Endometrium (tissue), 2 donors: ENCODE data around the gene RRBP1.

ENCODE experiments used
- FAIRE-seq: peaks from 2 replicates; lab custom pipeline; 2012; peaks lifted over from hg19 to GRCh38; lab: Jason Lieb, UNC
- donor health status: control.
- donor health status: control.

RRBP1 gene

DNA sequence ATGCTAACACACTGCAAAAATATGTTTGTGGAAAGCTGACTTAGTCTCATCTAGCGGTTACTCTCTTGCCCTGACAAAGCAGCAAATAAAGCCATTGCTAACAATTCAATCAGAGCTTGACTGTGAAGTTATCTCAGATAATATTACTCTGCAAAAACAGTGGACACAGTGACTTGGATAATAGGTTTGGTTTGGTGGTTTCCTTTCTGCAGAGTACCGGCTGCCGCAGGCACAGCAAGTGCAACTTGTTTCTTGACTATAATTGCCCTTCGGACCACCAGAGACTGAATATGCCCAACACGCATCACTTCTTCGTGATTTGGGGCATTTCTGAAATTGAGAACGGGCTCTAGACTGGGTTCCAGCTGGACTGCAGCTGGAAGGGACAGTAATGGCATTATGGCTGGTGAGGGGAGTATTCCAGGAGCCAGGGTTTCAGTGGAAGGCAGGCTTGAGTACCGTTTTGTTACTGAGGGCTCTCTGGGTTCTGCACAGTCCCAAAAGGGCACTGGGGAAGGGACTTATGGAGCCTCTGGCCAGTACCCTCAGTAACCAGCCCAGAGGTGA lies 72.1 kb downstream of the RRBP1 start:
- no peak for FAIRE-seq

DNA sequence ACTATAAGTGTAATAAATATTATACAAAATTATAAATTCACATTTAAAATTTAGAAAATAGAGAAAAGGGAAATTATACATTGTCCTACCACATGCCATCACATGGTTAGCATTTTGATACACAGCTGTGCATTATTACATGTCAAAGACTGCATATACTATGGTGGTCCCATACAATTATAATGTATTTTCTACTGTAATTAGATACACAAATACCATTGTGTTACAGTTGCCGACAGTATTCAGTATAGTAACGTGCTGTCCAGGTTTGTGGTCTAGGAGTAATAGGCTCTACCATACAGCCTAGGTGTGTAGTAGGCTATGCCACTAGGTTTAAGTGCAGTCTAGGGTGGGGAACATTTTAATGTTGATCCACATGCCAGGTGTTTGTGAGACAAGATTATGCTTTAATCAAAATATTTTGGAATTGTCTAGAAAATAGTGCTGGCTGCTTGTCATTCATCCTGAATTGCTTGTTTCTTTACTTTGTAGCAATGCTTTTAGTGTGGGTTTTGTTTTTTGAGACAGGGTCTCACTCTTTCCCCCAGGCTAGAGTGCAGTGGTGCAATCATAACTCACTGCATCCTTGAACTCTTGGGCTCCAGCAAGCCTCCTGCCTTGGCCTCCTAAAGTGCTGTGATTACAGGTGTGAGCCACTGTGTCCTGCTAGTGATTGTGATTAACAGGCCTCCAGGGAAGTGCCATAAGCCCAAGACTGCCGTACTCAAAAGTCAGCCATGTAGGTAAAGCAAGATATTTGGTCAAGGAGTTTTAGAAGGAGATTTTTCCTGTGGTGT lies 73.1 kb downstream of the RRBP1 start:
- FAIRE-seq = no peak

DNA sequence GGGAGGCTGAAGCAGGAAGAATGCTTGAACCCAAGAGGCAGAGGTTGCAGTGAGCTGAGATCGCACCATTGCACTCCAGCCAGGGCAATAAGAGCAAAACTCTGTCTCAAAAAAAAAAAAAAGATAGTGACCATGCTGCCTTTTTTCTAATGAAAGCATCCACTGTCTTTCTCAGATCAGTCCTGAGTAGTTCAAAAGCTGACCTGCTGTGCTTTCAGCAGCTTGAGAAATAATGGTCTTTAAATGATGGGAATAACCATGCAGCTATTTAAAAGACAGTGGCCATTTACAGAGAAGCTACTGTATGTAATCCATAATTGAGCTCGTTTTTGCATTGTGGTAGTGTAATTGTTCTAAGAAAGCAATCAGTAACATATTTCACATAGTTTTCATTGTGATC lies 76.0 kb downstream of the RRBP1 start:
- FAIRE-seq = no peak

DNA sequence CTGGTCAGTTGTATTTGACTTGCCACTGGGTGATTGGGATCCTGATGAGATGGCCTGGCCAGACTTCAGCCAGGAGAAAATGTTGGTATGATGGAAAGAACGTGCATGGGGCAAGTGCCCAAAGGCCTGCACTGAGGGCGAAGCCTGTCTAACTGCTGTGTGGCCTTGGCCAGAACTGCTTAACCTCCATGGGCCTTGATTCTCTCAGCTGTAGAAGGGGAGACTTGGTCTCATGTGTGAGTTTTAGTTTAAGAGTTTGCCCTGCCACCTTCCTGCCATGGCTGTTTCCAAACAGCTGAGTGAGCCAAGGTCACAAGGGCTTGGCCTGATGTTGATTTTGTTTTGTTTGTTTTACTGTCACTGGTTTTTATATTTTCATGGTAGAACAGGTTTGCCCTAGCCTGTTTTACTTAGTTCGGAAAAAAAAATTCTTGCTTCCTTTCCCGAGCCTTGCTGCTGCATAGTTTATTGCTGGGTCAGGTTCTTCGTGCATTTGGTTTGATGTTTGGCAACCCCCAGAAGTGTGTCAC lies 76.8 kb downstream of the RRBP1 start:
- no peak for FAIRE-seq

DNA sequence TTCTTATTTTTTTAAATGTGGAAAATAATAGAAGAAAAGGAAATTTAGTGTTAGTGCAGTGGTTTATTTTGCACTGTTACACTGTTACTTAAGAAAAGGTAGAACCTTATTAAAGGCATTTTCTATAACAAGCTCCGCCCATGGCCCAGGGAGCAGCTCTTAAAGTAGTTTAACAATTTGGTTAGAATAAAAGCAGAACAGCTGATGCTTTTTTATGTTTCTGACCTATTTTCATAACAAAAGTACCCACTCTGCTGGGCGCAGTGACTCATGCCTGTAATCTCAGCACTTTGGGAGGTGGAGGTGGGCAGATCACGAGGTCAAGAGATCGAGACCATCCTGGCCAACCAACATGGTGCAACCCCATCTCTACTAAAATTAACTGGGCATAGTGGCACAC lies 79.5 kb downstream of the RRBP1 start:
- no peak for FAIRE-seq

DNA sequence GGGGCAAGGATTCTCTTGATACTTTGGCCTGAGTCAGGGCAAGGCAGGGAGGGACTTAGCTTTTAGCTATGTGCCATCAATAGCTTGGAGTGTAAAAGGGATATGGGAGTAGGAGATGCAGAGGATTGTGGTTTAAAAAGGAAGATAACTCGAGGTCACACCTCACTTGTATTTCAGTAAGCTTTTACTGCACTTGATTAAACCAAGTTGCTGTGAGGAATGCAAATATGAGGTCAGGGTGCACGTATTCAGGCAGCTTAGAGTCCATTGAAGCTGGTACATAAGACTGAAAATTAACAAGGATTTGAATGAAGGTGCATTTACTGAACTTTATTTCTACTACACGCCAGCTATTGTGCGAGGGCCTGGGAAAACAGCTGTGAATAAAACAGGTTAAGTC lies 80.1 kb downstream of the RRBP1 start:
- no peak for FAIRE-seq

DNA sequence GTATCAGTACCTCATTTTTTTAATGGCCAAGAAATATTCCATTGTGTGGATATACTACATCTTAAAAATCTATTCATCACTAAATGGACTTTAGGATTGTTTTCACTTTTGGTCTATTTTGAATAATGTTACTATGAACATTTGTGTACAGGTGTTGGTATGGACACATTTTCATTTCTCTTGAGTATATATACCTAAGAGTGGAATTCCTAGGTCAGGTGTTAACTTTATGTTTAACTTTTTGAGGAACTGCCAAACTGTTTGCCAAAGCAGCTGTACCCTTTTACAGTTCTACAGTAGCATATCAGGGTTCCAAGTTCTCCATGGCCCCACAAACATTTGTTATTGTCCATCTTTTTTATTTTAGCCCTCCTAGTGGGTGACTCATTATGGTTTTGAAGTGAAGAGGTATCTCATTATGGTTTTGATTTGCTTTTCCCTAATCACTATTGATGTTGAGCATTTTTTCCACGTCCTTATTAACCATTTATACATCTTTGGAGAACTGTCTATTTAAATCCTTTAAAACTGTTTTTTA lies 84.0 kb downstream of the RRBP1 start:
- FAIRE-seq = no peak

DNA sequence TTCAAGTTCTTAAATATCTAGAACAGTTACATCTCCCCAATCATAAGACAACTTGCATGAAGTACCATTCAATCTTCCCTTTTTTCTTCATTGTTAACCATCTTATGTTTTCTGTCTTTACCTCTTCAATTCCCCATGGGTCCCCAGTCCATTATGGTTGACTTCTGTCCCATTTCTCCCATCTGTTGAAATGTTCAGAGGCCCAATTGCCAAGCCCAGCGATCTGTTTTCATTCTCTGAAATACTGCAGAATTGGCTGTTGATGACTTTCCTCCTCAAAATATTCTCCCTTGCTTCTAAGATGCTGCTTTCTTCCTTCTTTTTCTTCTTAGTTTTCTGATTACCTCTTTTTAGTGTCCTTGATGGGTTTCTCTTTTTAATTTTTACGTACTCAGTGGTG lies 86.2 kb downstream of the RRBP1 start:
- FAIRE-seq = no peak

DNA sequence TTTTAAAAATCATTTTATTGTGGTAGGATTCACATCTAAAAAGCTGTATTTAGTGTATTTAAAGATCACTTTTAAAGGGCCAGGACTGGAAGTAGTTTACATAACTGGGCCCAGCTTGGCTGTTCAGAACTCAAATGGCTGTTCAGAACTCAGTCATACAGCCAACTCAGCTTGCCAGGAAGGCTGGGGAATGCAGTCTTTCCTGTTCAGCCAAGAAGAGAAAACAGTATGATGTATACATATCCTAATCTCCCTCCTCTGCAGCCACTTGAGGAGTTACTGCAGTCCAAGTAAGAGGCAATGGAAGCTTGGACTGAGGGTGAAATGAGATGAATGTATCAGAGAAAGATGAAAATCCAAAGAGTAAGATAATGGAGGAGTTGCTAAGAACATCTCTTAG lies 87.6 kb downstream of the RRBP1 start:
- FAIRE-seq = no peak

DNA sequence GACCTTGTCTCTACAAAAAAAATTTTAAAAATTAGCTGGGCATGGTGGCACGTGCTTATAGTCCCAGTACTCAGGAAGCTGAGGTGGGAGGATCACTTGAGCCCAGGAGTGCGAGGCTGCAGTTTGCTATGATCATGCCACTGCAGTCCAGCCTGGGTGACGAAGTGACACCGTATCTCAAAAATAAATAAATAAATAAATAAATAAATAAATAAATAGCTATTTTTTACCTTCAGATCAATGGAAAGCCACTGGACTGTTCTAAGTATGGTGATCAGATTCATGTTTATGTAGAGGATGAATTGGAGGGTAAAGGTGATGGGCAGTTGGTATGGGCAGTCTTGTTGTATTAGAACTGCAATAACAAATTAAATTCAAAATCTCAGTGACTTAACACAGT lies 88.1 kb downstream of the RRBP1 start:
- FAIRE-seq = no peak

DNA sequence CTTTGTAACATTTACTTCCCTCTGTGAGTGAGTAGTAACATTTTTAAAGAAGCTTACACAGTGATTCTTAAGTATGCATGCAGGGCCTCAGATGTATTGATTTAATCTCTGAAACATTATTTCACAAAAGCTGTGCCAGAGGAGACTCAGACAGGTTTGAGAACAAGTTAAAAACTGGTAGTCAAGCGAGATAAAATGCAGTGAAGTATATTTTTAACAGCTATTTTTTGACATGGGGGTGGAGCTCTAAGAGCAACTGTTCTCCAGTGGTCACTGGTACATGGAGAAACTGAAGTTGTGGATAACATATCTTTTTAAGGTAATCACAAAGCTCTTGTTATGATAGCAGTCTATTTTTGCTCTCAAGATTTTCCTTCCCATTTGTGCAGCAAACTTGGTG lies 91.8 kb downstream of the RRBP1 start:
- FAIRE-seq = no peak

DNA sequence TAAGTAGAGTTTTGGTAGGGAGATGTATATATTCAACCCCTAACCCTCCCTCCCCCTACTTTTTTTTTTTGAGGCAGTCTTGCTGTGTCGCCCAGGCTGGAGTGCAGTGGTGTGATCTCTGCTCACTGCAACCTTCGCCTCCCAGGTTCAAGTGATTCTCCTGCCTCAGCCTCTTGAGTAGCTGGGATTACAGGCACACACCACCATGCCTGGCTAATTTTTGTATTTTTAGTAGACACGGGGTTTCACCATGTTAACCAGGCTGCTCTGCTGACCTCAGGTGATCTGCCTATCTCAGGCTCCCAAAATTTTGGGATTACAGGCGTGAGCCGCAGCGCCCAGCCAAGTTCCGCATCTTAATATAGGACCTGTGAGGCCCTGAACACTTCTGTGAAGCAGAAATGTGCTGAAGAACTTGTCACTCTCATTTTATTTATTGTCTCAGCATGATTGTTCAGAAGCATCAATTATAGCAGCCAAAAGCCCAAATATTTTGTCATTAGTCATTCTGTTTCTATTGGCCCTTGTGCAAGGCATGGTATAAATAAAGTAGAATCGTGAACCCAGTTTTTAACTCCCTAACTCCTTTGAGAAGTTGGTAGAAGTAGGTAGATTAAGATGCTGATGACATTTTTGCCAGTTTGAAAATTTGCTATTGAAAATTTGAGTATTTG lies 92.7 kb downstream of the RRBP1 start:
- no peak for FAIRE-seq

DNA sequence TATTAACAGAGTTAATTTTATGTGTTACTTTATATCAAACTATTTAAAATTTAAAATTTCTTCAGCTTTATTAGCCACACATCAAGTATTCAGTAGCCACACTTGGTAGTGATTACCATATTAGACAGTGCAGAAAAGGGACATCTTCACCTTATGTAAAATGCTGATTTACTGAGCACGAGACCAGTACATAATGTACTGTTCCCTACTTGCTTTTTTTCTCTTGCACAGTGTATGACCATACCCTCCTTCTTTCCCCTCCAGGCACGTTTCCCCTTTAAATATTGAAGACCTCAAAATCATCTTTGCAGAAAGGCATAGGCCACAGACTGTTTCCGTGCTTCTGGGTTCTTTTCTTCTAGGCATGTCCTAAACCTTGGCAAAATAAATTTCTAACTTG lies 94.2 kb downstream of the RRBP1 start:
- FAIRE-seq = no peak

DNA sequence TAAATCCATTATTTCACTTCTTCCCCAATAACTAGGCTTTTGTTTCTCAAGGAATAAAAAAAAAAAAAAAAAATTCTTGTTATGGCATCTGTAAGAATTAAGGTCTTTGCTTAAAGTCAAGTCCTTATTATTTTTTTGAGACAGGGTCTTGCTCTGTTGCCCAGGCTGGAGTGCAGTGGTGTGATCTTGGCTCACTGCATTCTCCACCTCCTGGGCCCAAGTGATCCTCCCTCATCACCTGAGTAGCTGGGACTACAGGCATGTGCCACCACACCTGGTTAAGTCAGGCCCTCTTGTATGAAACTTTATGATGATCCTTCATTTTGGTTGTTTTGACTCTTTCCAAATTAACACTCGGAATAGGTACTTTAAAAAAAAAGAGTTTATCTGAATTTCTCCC lies 94.9 kb downstream of the RRBP1 start:
- FAIRE-seq = no peak

DNA sequence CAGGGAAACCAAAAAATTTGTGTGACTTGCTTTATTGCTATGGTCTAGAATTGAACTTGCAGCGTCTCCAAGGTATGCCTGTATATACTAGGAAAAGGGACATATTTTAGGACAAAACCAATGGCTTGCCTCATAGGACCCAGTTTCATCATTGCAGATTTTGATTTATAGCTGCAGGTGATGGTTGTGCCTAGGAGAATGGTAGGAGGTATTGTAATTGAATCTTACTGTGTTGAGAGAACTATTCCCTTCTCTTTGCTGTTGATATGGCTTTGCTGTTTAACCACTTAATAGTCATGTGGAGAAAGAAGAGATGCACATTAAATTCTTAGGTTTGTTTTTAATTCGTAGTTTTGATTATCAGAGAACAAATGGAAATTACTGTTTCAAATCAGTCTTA lies 95.8 kb downstream of the RRBP1 start:
- FAIRE-seq = no peak

DNA sequence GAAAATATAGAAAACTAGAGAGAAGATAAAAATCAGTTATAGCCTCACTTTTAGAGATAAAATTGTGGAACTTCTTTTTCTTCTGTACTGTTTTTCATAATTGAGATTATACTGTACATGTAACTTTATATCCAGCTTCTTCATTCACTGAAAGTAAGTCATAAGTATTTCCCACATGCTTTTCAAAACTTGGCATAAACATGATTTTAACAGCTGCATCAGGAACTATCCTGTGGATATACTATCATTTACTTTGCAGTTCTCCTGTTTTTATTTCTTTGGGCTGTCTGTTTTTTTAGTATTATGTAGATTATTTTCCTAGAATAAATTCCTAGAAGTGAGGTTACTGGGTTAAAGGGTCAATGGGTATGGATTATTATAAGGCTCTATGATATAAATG lies 97.4 kb downstream of the RRBP1 start:
- no peak for FAIRE-seq

DNA sequence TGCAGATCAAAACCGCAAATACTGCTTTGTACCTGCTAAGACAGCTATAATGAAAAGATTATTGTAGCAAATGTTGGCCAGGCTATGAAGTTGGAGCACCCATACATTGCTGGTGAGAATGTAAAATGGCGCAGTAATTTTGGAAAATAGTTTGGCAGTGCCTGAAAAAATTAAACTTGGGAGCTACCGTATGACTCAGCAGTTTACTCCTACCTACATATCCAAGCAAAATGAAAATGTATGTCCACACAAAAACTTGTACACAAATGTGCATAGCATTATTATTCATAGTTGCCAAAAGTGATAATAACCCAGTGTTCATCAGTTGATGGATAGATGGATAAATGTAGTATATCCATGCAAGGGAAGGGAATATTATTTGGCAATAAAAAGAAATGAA lies 98.9 kb downstream of the RRBP1 start:
- no peak for FAIRE-seq

DNA sequence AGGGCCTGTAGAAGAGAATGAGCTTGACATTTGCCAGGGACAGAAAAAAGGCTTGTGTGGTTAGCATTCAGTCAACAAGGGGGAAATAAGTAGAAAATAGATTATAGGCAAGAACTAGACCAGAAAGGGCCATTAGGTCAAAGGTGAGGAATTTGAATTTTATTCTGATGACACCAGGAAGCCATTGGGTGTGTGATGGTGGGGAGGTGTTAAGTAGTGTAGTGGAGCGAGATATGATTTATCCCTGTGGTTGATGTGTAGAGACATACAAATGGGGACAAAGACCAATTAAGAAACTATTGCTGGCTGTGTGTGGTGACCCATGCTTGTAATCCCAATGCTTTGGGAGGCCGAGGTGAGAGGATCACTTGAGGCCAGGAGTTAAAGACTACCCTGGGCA lies 101.1 kb downstream of the RRBP1 start:
- FAIRE-seq = no peak

DNA sequence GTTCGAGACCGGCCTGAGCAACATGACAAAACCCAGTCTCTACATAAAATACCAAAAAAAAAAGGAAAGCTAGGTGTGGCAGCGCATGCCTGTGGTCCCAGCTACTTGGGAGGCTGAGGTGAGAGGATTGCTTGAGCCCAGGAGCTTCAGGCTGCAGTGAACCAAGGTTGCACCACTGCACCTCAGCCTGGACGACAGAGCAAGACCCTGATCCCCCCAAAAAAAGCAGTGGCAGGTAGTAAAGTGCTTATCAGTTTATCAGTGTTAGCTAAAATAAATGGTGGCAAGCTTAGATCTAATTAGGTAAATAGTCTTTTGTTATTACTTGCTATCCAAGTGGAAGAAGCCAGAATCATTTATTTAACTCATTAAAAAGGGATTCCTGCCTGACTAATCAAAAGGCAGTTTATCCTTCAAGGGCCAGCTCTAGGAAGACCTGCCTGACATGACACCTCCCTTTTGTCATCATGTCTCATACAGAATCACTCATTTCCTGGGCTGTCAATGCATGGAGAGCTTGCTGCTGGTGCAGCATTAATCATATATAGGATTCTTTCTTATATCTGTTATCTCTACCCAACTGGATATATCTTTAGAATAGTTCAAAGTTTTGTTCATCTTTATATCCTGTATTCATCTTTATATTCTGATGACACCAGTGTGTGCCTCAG lies 102.5 kb downstream of the RRBP1 start:
- FAIRE-seq = no peak

DNA sequence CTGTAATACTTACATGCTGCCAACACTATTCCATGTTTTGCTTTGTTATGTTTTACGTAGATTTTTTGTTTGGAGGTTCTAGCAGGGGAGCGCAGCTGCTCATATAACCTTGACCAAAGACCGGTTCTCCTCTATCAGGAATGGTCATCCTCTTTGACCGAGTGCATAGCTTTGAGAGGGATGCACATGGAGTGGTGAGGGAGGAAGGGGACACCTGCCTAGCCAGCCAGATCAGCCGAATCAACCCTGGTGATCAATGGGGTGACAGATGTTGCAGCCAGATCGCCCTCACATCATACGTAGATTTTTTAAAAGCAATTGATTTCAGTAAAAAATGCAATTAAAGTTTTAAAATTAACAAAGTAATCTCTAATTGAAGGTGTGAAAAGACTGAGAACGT lies 105.8 kb downstream of the RRBP1 start:
- no peak for FAIRE-seq

DNA sequence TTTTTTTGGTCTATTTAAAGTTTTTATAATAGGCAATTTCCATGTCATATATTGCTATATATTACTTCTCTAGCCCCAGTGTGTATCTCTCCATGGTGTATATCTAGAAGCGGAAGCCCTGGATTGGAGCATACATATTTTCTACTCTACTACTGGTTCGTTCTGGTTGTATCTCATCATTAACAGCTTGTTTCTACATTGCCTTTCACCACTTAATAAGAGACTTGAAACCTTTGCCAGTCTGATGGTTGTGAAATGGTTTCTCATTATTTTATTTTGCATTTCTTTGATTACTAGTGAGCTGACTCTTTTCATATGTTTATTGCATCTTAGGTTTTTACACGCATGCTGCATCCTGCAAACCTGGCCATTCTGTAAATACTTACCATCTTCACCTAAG lies 108.6 kb downstream of the RRBP1 start:
- no peak for FAIRE-seq

DNA sequence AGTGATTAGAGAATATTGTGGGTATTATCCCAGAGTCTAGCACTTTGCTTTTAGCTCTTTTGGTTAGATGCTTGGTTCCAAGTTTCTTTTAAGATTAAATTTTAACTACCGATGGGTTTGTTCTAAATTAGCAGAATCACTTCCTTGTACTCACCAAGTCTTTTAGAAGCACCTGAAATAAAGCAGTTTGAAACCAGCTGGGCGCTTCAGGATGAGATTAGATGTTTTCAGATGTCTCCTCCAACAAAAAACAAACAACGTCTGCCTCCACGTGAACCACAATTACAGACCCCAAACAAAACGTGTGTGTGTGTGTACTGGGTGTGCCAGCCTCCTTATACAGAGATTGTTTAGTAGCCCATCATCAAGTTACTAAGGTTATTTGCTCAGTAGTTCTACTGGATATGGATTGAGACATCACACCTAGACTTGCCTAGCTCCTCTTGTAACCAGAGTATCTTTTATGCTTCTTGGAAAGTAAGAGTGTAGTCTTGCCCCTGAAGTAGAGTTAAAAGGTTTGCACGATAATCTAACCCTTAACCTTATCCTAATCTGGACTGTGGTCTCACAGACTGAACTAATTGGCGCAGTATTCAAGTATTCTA lies 109.9 kb downstream of the RRBP1 start:
- no peak for FAIRE-seq
